Activated CD4-positive, alpha-beta T cell treated with anti-CD3 and anti-CD28 coated beads for 36 hours (primary cell): ENCODE measurements around the gene TIPRL. TPM values are rescaled to one million over a fixed set of nuclear protein-coding genes. Genes with fewer than 3 reads are reported as not detected.
"Not testable (repeated sequence)": the region's sequence is repeated elsewhere in the genome, so short reads cannot be mapped to it uniquely, and the experiment has no call there.

Source experiments
- ATAC-seq: fragments of 200-7000 bp; cut with Tn5 transposase; one replicate; pipeline ENCODE4 v1.10.0; 2021; ENCODE audit warnings: mild to moderate bottlenecking, moderate library complexity
- CTCF ChIA-PET: fragments of 350-600 bp; sonication (Branson Sonifier 250); formaldehyde crosslinking; loops from one replicate; lab custom pipeline; 2021; ENCODE audit warnings: antibody characterized with exemption; lab: Charles Lee
- POLR2A ChIA-PET: fragments of 350-600 bp; sonication (Branson Sonifier 250); formaldehyde crosslinking; loops from one replicate; lab custom pipeline; 2021; ENCODE audit warnings: antibody characterized with exemption, inconsistent platforms; lab: Charles Lee
- DNase-seq: peaks from one replicate; pipeline ENCODE4 v3.0.0-alpha.2; 2020
- H3K27ac Mint-ChIP-seq: one replicate; pipeline ENCODE4 v1.8.0; 2021; ENCODE audit warnings: mixed read lengths
- H3K27me3 Mint-ChIP-seq: one replicate; pipeline ENCODE4 v1.8.0; 2021; ENCODE audit warnings: mixed read lengths
- H3K36me3 Mint-ChIP-seq: one replicate; pipeline ENCODE4 v1.8.0; 2021; ENCODE audit warnings: low read depth, mixed read lengths
- H3K4me1 Mint-ChIP-seq: one replicate; pipeline ENCODE4 v1.8.0; 2021; ENCODE audit warnings: mixed read lengths
- H3K4me3 Mint-ChIP-seq: one replicate; pipeline ENCODE4 v1.8.0; 2021; ENCODE audit warnings: mild to moderate bottlenecking, moderate library complexity, mixed read lengths
- H3K9me3 Mint-ChIP-seq: one replicate; pipeline ENCODE4 v1.8.0; 2021; ENCODE audit warnings: low read depth, mixed read lengths
- intact Hi-C, 2 experiments: fragments of 100-400 bp; cut with DNase I in 1 of 2; cut with micrococcal nuclease in 1 of 2; formaldehyde crosslinking; loops; one replicate each; pipeline versions ENCODE4 v1.14.2 to v1.15.1; 2022 to 2024; cut with DNase I, micrococcal nuclease
- total RNA-seq, 2 experiments: library from RNA; stranded (reverse); gene quantifications; one replicate each; pipeline ENCODE4 v1.2.3, GENCODE V29; 2021

The TIPRL gene
- total RNA-seq, 2 experiments from 2014 or later: 52.5 to 57.5 TPM

- Mint-ChIP-seq H3K4me3 (no peak overlapping the region), H3K4me1 (peaks cover 11% of the 10 kb centered on the region), H3K27ac (no peak overlapping the region), H3K9me3 (no peaks in the 10 kb centered on the region), H3K27me3 (no peaks in the 10 kb centered on the region), H3K36me3 (peaks cover 12% of the 10 kb centered on the region)
- DNase-seq: peak; percentile 44
- CTCF ChIA-PET: interaction anchor here (0.6 to 2.3 kb wide), 5 partner anchors 9 to 95 kb away, joined by 3 to 8 read pairs (median 4); no protein-coding TSS in a partner anchor
- no peak for ATAC-seq
- POLR2A ChIA-PET: interaction anchor here (0.5 to 1.3 kb wide), 4 partner anchors 46 to 244 kb away, joined by 3 to 10 read pairs (median 4); partner anchors contain the start of genes DCAF6 and SFT2D2
- intact Hi-C loops: no loop called here
Observed at GRCh38 chr1:168180148-168180524, 1.4 kb downstream of the TIPRL start.

- H3K4me3 Mint-ChIP-seq, DNase-seq, ATAC-seq, H3K9me3 Mint-ChIP-seq, H3K27ac Mint-ChIP-seq, POLR2A ChIA-PET, H3K27me3 Mint-ChIP-seq, intact Hi-C loops: not testable (repeated sequence)
- CTCF ChIA-PET: interaction anchor here (0.9 kb wide), 1 partner anchor 36 kb away, joined by 3 read pairs; no protein-coding TSS in a partner anchor
- H3K36me3 Mint-ChIP-seq: peaks cover 17% of the 10 kb centered on the region
- H3K4me1 Mint-ChIP-seq: peaks cover 11% of the 10 kb centered on the region
Observed at GRCh38 chr1:168181063-168181720, 2.4 kb downstream of the TIPRL start.

- peaks cover 34% of the 10 kb centered on the region for H3K36me3 Mint-ChIP-seq
- intact Hi-C loops: no loop called here
- DNase-seq (no peak), ATAC-seq (no peak)
- no peak overlapping the region for H3K27ac Mint-ChIP-seq
- no peaks in the 10 kb centered on the region for H3K9me3 Mint-ChIP-seq
- peaks cover 7% of the 10 kb centered on the region for H3K4me1 Mint-ChIP-seq
- ChIA-PET CTCF (interaction anchor here (1.5 kb wide), 1 partner anchor 451 kb away, joined by 3 read pairs; no protein-coding TSS in a partner anchor), POLR2A (no interaction called here)
- no peak overlapping the region for H3K4me3 Mint-ChIP-seq
- H3K27me3 Mint-ChIP-seq: no peaks in the 10 kb centered on the region
Observed at GRCh38 chr1:168187177-168187576, 8.4 kb downstream of the TIPRL start.

GRCh38 chr1:168190403-168190802, 11.6 kb downstream of the TIPRL start:
- no peaks in the 10 kb centered on the region for H3K27me3 Mint-ChIP-seq
- POLR2A ChIA-PET: no interaction called here
- intact Hi-C loops: loop anchor here in 1 of 2 experiments (5.0 kb wide), 1 partner anchor 48 kb away; no protein-coding TSS in a partner anchor
- DNase-seq (no peak), ATAC-seq (no peak)
- H3K4me1 Mint-ChIP-seq: no peaks in the 10 kb centered on the region
- H3K27ac Mint-ChIP-seq: no peak overlapping the region
- no peaks in the 10 kb centered on the region for H3K9me3 Mint-ChIP-seq
- CTCF ChIA-PET: interaction anchor here (0.5 to 0.9 kb wide), 5 partner anchors 11 to 253 kb away, joined by 3 to 4 read pairs (median 3); no protein-coding TSS in a partner anchor
- H3K4me3 Mint-ChIP-seq: no peak overlapping the region
- H3K36me3 Mint-ChIP-seq: peaks cover 39% of the 10 kb centered on the region

- CTCF ChIA-PET: interaction anchor here (0.5 to 0.9 kb wide), 3 partner anchors 21 to 113 kb away, joined by 3 to 4 read pairs (median 4); no protein-coding TSS in a partner anchor
- Mint-ChIP-seq H3K4me3 (no peak overlapping the region), H3K36me3 (peaks cover 48% of the 10 kb centered on the region)
Observed at GRCh38 chr1:168195199-168196135, 16.7 kb downstream of the TIPRL start.

GRCh38 chr1:168199056-168199455, 20.3 kb downstream of the TIPRL start:
- H3K4me1 Mint-ChIP-seq: peaks cover 6% of the 10 kb centered on the region
- no peak overlapping the region for H3K27ac Mint-ChIP-seq
- H3K9me3 Mint-ChIP-seq: peaks cover 5% of the 10 kb centered on the region
- DNase-seq: no peak
- H3K36me3 Mint-ChIP-seq: peaks cover 56% of the 10 kb centered on the region
- no peaks in the 10 kb centered on the region for H3K27me3 Mint-ChIP-seq
- H3K4me3 Mint-ChIP-seq: no peak overlapping the region
- ChIA-PET POLR2A (no interaction called here), CTCF (no interaction called here)
- intact Hi-C loops: no loop called here
- ATAC-seq: peak; percentile 88

More at GRCh38 chr1:168195199-168196135, 16.7 kb downstream of the TIPRL start:
- DNase-seq: no peak
- no peak for ATAC-seq
- no peaks in the 10 kb centered on the region for H3K9me3 Mint-ChIP-seq
- no peaks in the 10 kb centered on the region for H3K27me3 Mint-ChIP-seq
- H3K4me1 Mint-ChIP-seq: peaks cover 6% of the 10 kb centered on the region
- POLR2A ChIA-PET: no interaction called here
- intact Hi-C loops: no loop called here
- H3K27ac Mint-ChIP-seq: no peak overlapping the region

- Mint-ChIP-seq H3K9me3 (peaks cover 14% of the 10 kb centered on the region), H3K27me3 (no peaks in the 10 kb centered on the region), H3K27ac (no peak overlapping the region), H3K4me3 (no peak overlapping the region), H3K36me3 (peaks cover 45% of the 10 kb centered on the region), H3K4me1 (peaks cover 6% of the 10 kb centered on the region)
- DNase-seq (no peak), ATAC-seq (no peak)
- intact Hi-C loops: no loop called here
- CTCF ChIA-PET: interaction anchor here (1.1 kb wide), 1 partner anchor 15 kb away, joined by 3 read pairs; no protein-coding TSS in a partner anchor
- POLR2A ChIA-PET: no interaction called here
Observed at GRCh38 chr1:168202941-168203654, 24.3 kb downstream of the TIPRL start.

- Mint-ChIP-seq H3K27me3 (no peaks in the 10 kb centered on the region), H3K27ac (no peak overlapping the region), H3K36me3 (peaks cover 31% of the 10 kb centered on the region), H3K9me3 (peaks cover 16% of the 10 kb centered on the region), H3K4me1 (no peaks in the 10 kb centered on the region), H3K4me3 (no peak overlapping the region)
- DNase-seq: no peak
- no peak for ATAC-seq
- intact Hi-C loops: no loop called here
- ChIA-PET CTCF (interaction anchor here (0.6 to 0.7 kb wide), 2 partner anchors 567 to 648 kb away, joined by 3 read pairs; no protein-coding TSS in a partner anchor), POLR2A (no interaction called here)
Observed at GRCh38 chr1:168206111-168206510, 27.3 kb downstream of the TIPRL start.

GRCh38 chr1:168207673-168208072, 28.9 kb downstream of the TIPRL start:
- H3K9me3 Mint-ChIP-seq: peaks cover 22% of the 10 kb centered on the region
- ATAC-seq, H3K4me1 Mint-ChIP-seq, POLR2A ChIA-PET, H3K27ac Mint-ChIP-seq, DNase-seq, CTCF ChIA-PET, H3K27me3 Mint-ChIP-seq, H3K4me3 Mint-ChIP-seq, intact Hi-C loops: not testable (repeated sequence)
- H3K36me3 Mint-ChIP-seq: peaks cover 27% of the 10 kb centered on the region

GRCh38 chr1:168210312-168210711, 31.6 kb downstream of the TIPRL start:
- no peak for DNase-seq
- no peak for ATAC-seq
- intact Hi-C loops: no loop called here
- ChIA-PET POLR2A (no interaction called here), CTCF (interaction anchor here (1.9 kb wide), 1 partner anchor 8 kb away, joined by 4 read pairs; no protein-coding TSS in a partner anchor)
- H3K27me3 Mint-ChIP-seq: no peaks in the 10 kb centered on the region
- H3K27ac Mint-ChIP-seq: no peak overlapping the region
- no peak overlapping the region for H3K4me3 Mint-ChIP-seq
- no peaks in the 10 kb centered on the region for H3K4me1 Mint-ChIP-seq
- H3K9me3 Mint-ChIP-seq: peaks cover 21% of the 10 kb centered on the region
- H3K36me3 Mint-ChIP-seq: peaks cover 17% of the 10 kb centered on the region

GRCh38 chr1:168213349-168213748, 34.6 kb downstream of the TIPRL start:
- DNase-seq: no peak
- peaks cover 13% of the 10 kb centered on the region for H3K36me3 Mint-ChIP-seq
- H3K4me1 Mint-ChIP-seq: no peaks in the 10 kb centered on the region
- no peak overlapping the region for H3K27ac Mint-ChIP-seq
- no peak for ATAC-seq
- no peak overlapping the region for H3K4me3 Mint-ChIP-seq
- POLR2A ChIA-PET: no interaction called here
- intact Hi-C loops: no loop called here
- H3K9me3 Mint-ChIP-seq: peaks cover 13% of the 10 kb centered on the region
- no peaks in the 10 kb centered on the region for H3K27me3 Mint-ChIP-seq
- CTCF ChIA-PET: no interaction called here
